ENCODE data around the gene YBX1.
"Not testable (repeated sequence)": the region's sequence is repeated elsewhere in the genome, so short reads cannot be mapped to it uniquely, and the experiment has no call there.

The YBX1 gene

GRCh38 chr1:42681741-42682483 is at the start of gene YBX1:
Gene YBX1 (plus strand): TSS chr1:42682418. CDS start chr1:42682566, 148 bp downstream.
- DNase-seq = peak; percentile 99

DNA sequence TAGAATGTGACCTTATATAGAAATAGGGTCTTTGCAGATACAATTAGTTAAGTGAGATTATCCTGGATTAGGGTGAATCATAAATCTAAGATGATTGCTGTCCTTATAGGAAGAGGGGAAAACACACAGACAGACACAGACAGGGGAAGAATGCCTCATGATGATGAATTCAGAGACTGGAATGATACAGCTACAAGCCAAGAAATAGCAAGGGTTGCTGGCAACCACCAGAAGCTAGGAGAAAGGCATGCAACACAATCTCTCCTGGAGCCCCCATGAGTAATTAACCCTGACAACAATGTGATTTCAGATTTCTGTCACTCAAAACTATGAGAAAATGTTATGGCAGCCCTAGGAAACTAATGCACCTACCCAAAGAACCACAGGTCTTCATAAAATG is 43.1 kb upstream of the YBX1 start:
- DNase-seq = no peak

DNA sequence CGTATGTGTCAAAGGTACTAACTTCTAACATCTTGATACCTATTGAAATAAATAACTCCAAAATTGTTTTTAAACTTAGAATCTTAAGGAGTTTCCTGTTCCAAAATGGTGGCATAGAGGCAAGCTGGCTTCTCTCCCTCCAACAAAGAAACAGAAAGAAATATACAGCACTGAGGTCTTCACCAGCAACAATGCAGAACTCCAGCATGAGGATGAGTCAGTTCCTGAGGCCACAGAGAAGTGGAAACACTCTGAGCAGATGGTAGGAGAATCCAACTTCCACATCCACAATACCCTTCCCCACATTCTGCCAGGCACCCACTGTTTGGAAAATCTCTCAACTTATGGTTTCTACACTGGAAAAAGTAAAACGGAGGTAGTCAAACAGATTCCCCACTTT is 36.2 kb upstream of the YBX1 start:
- no peak for DNase-seq

DNA sequence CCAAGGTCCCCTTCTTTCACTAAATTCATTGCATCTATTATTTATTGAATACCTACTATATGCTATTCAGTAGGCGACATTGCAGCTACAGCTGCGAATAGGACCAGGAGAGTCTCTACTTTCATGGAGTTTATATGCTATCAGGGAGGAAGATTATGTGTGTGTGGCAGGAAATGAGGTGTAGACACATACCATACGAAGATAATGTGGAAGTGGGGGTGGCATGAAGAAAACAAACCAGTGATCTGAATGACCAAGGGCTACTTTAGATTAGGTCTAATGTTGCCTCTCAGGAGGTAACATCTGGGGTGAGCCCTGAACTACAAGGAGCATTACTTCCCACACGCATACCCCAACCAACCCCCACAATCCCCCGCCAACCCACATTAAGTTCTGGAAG is 25.0 kb upstream of the YBX1 start:
- no peak for DNase-seq

- peak; percentile 98 for DNase-seq
These were observed 24.0 kb upstream of the YBX1 start, which contains the start of gene PPIH for GRCh38 chr1:42657981-42658876. Gene PPIH (plus strand): TSS chr1:42658423. CDS start chr1:42658447, 24 bp downstream.

GRCh38 chr1:42658877-42659337 is 23.3 kb upstream of the YBX1 start:
- DNase-seq = no peak

GRCh38 chr1:42660907-42661500 is 21.2 kb upstream of the YBX1 start:
- no peak for DNase-seq

DNA sequence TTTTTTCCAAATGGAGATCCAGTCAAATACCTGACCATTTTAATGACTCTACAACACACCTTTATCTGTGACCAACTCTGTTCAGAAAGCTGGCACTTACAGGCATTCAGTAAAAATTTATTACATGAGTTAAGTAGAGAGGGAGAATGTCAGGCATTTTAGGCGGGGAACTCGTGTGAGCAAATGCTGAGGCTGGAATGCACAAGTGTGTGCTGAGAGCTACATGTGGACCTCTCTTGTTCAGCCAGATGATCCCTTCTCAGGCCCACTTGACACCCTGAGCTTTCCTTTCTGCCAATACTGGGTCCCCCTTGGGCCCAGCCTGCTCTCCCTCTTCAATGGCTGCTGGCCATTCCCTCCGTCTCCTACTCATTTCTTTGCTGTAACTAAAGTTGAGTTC is 12.3 kb upstream of the YBX1 start:
- no peak for DNase-seq

DNA sequence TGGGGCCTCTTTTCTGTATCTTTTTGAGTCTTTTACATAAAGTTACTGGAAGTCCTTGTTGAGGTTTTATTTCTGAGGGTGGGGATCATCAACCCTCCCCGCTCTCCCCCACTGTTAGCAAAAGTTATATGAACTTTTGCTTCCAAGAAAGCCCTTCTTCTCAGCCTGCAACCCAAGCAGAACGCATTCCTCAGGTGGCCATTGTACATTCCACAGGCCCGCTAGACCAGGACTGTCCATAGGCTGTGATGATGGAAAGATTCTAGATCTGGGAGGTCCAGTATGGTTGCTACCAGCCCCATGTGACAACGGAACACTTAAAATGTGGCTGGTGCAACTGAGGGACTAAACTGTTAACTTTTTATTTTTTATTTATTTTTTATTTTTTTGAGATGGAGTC is 11.8 kb upstream of the YBX1 start:
- no peak for DNase-seq

DNA sequence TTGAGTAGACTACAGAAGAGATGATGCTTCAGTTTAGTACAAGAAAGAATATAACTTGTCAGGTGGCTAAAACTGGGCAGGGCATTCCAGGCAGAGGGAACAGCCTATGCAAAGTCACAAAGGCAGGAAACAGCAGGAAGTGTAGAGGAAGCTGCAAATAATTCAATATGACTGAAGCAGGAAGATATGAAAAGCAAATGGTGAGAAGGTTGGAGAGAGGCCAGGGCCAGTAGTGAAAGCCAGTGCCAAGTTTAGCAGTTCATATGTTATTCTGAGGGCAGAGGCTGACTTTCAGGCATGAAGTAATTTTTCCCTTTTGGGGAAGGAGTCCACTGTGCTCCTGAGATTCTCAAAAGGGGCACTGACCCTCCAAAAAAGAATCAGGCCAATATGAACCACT is 8.0 kb upstream of the YBX1 start:
- DNase-seq = no peak

DNA sequence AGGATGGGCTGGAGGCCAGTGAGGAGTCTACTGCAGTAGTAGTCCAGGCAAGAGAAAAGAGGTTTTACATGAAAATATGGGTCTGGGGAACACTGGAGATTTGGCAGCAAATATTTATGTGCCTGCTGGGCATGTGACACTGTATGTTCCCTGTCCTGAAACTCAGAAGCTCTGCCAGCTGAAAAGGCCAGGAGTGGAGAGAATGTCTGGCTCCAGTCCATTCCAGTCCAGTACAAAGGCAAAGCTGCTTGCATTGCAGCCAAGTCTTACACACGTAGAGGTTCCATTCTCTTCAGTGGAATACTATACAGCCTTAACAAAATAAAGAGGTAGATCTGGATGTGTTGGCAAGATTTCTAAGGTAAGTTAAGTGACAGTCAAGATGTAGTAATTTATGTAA is 7.5 kb upstream of the YBX1 start:
- no peak for DNase-seq

DNA sequence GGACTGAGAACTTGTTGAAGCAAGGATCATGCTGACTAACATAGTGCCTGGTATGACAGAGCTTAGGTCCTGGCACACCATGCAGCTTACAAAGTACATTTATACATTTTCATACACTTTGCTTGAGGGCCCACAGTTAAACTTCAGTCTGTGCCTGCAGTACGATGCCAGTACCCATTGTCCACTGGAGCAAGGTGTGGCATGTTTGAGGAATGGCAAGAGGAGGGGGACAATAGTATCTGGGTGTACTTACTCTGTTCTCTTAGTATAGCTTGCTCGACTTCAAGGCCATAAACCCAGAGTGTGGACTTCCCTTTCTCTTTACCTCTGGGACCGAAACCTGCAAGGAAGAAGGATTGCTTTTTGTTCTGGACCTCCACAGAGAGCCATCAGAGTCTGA is 6.8 kb upstream of the YBX1 start:
- no peak for DNase-seq

GRCh38 chr1:42676534-42677087 is 5.6 kb upstream of the YBX1 start:
- DNase-seq = no peak

- no peak for DNase-seq
These were observed 2.7 kb upstream of the YBX1 start for GRCh38 chr1:42679364-42679983.

GRCh38 chr1:42680055-42680454 is 2.2 kb upstream of the YBX1 start:
- DNase-seq = no peak

DNA sequence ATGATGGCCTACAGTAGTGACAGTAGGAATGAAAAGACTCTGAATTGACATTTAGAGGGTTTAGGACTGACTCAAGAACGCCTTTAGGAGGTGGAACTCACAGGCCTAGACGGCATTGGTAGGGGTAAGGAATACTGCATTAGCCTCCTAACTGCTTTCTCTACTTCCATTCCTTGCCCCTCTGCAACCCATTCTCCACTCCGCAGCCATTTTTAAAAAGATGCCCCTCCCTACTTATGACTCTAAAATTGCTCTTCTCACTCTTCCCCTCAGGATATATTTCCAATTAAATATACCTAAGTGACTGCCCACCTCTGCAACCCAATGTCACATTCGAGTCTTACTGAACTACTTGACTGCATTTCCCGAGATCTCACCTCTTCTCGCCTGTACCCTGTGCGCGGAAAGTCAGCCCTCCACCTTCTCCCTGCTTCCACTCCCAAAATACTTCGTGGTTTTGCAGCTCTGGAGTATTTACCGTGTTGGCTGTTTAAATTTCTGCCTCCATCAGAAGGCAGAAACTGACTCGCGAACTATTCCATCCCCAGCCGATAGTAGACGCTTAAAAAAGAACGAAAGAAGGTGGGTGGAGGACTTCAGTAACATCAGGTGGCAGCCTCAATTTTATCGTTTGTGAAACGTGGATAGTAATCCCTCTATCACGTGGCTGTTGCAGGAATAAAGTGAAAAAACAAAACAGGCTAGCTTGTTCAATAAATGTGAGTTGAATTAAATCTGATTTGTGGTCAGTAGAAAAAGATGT is 1.1 kb upstream of the YBX1 start:
- no peak for DNase-seq

- DNase-seq = not testable (repeated sequence)
These were observed 193 bp downstream of the YBX1 start for GRCh38 chr1:42682484-42682738.

GRCh38 chr1:42682739-42683531 is 717 bp downstream of the YBX1 start:
- peak; percentile 57 for DNase-seq

DNA sequence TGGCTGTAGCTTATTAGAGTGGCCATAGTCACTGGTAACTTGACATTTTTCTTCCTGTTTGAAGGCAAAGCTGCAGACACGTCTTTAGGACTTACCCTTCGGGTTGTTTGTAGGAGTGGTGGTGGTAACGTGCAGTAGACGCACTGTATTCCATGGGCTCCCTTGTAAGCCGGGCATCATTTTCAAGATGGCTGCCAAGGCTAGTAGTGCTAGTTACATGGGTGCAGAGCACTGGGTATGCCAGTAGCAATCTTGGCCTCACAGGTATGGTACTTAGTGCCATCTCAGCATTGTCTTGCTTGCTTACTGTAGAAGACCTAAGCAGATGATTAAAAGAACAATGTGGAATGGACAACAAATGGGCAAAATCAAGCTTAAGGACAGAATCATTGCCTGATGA is 1.9 kb downstream of the YBX1 start:
- no peak for DNase-seq

- DNase-seq = no peak
These were observed 4.2 kb downstream of the YBX1 start for GRCh38 chr1:42686418-42686817.

GRCh38 chr1:42689912-42690311 is 7.7 kb downstream of the YBX1 start:
- DNase-seq = no peak

Data from islet precursor cell (in vitro differentiated cells).